ENCODE measurements around the gene ZDHHC20. TPM values are rescaled to one million over a fixed set of nuclear protein-coding genes. Genes with fewer than 3 reads are reported as not detected.

The ZDHHC20 gene
- total and polyA plus RNA-seq, 2 of the 13 experiments (the other 11 are each of a cell fraction or from before 2014, with no cell fraction given), result 19.9 to 59.9 TPM

DNA sequence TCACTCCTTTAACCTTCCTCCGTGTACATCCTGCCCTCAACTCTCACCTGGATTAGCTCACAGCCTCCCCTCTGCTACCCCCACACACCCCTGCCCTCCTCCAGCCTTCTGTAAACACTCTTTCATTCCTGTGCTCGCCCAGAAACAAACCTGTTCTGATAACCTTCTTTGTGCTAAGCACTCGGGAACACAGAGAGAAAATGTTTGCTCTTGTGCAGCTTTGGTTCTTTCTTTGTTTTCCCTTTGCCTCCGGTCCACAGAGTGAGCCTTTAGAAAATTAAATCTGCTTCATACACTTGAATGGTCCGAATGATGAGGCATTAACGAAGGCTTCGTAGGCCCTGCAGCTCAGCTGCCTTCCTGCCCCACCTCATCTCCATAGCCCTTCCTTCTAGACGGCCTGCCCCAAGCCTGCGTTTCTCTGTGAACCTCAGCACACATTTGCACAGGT, 6.6 kb upstream of the ZDHHC20 start:
- Histone ChIP-seq H3K79me2 (ENCODE audit: insufficient read depth, low read length) (no peaks in the 10 kb centered on the region), H3K4me2 (ENCODE audit: low read depth, low read length) (peak overlapping the region; percentile 69), H3K27ac (ENCODE audit: extremely low read length, insufficient read depth, low read length) (peak overlapping the region; percentile 18), H3K4me1 (ENCODE audit: insufficient read depth, low read length) (peaks cover 29% of the 10 kb centered on the region), H3K4me3 (replicated peaks in 1 of 3; ENCODE audit: insufficient read depth in 1 of 3, low read depth in 2 of 3, low read length in 3 of 3) (peak overlapping the region in 2 of 3 experiments; percentile 24 to 47; a peak in 5 of 6 replicates), H3K27me3 (ENCODE audit: control insufficient read depth in 1 of 2, insufficient read depth in 2 of 2, low read length in 2 of 2) (no peaks in the 10 kb centered on the region), H3K9ac (ENCODE audit: insufficient read depth, low read depth, low read length) (0 out of 2 replicates have a peak overlapping the region, but pooled peaks have one; percentile 16), H2AFZ (ENCODE audit: low read length) (peak overlapping the region; percentile 67), H4K20me1 (ENCODE audit: insufficient read depth, low read length) (no peaks in the 10 kb centered on the region), H3K9me3 (ENCODE audit: low read length) (no peaks in the 10 kb centered on the region), H3K36me3 (replicated peaks in 1 of 2; ENCODE audit: control insufficient read depth in 1 of 2, insufficient read depth in 2 of 2, low read length in 2 of 2) (no peaks in the 10 kb centered on the region)
- BruUV-seq (replicated peaks), result no TSS peak
- no peak for FAIRE-seq
- ChIA-PET CTCF (ENCODE audit: low intra/inter-chr PET ratio, low total read pairs) (no interaction called here), POLR2A (interaction anchor here (1.3 kb wide), 1 partner anchor 289 kb away, joined by 3 read pairs; the partner anchor contains the start of genes MRPL57 and SKA3)
- 0% methylated on average over 9 of the region's 9 CpGs for WGBS (ENCODE audit: low lambda C conversion rate)
- intact Hi-C loops (cut with micrococcal nuclease; ENCODE audit: unreplicated experiment) (no loop called here), in situ Hi-C loops (cut with HindIII; ENCODE audit: extremely low pct_ligation_motif_present, low pct_unique_long_range_greater_than_20kb) (no loop called here)
- DNase-seq (ENCODE audit: low spot score), result peak; percentile 74
- ATAC-seq, result peak; percentile 86
- peak; percentile 1 for TF ChIP-seq HNRNPK (IDR thresholded peaks at IDR 0.05; ENCODE audit: low read depth, low read length, poor library complexity, severe bottlenecking)
- no peak for TF ChIP-seq KMT2A (CRISPR knock-in tag; IDR thresholded peaks at IDR 0.05)
- TF ChIP-seq, protein P1, sequence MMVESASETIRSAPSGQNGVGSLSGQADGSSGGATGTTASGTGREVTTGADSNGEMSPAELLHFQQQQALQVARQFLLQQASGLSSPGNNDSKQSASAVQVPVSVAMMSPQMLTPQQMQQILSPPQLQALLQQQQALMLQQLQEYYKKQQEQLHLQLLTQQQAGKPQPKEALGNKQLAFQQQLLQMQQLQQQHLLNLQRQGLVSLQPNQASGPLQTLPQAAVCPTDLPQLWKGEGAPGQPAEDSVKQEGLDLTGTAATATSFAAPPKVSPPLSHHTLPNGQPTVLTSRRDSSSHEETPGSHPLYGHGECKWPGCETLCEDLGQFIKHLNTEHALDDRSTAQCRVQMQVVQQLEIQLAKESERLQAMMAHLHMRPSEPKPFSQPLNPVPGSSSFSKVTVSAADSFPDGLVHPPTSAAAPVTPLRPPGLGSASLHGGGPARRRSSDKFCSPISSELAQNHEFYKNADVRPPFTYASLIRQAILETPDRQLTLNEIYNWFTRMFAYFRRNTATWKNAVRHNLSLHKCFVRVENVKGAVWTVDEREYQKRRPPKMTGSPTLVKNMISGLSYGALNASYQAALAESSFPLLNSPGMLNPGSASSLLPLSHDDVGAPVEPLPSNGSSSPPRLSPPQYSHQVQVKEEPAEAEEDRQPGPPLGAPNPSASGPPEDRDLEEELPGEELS (CRISPR knock-in tag; IDR thresholded peaks at IDR 0.05), result peak; percentile 81
- TF ChIP-seq ZNF792 (CRISPR knock-in tag; IDR thresholded peaks at IDR 0.05), result 0 out of 2 replicates have a peak, but pooled peaks have one; percentile 51
- TF ChIP-seq TCF7 (IDR thresholded peaks at IDR 0.05; ENCODE audit: low read depth), result peak; percentile 52
- peak; percentile 45 for TF ChIP-seq SAP130 (CRISPR knock-in tag; IDR thresholded peaks at IDR 0.05; ENCODE audit: low read depth)
- TF ChIP-seq ZFP90 (CRISPR knock-in tag; IDR thresholded peaks at IDR 0.05; ENCODE audit: borderline replicate concordance), result no peak
- TF ChIP-seq PATZ1 (CRISPR knock-in tag; IDR thresholded peaks at IDR 0.05), result peak; percentile 57
- TF ChIP-seq RERE (CRISPR knock-in tag; IDR thresholded peaks at IDR 0.05; ENCODE audit: low read depth), result 0 out of 2 replicates have a peak, but pooled peaks have one; percentile 43
- 0 out of 2 replicates have a peak, but pooled peaks have one; percentile 30 for TF ChIP-seq MEF2D (CRISPR knock-in tag; IDR thresholded peaks at IDR 0.05)
- peak; percentile 57 for TF ChIP-seq NR2F6 (IDR thresholded peaks at IDR 0.05)
- peak; percentile 62 for TF ChIP-seq NR2F6 (CRISPR knock-in tag; IDR thresholded peaks at IDR 0.05)
- TF ChIP-seq SOX6 (IDR thresholded peaks at IDR 0.05), result no peak
- TF ChIP-seq SOX6 (CRISPR knock-in tag; IDR thresholded peaks at IDR 0.05), result peak; percentile 96
- 0 out of 2 replicates have a peak, but pooled peaks have one; percentile 32 for TF ChIP-seq ZNF772 (CRISPR knock-in tag; IDR thresholded peaks at IDR 0.05)
- TF ChIP-seq KDM6A (CRISPR knock-in tag; IDR thresholded peaks at IDR 0.05; ENCODE audit: low read depth), result 0 out of 2 replicates have a peak, but pooled peaks have one; percentile 31
- no peak for TF ChIP-seq HNRNPL (IDR thresholded peaks at IDR 0.05; ENCODE audit: low read depth, low read length)
